ENCODE results near the gene SLC17A9.

The SLC17A9 gene

GRCh38 chr20:62971950-62972844, 19.7 kb downstream of the SLC17A9 start:
- H3K27me3 ChIP-seq (ENCODE audit: control insufficient read depth, insufficient read depth, low read length): peaks cover 59% of the 10 kb centered on the region
- H3K4me3 ChIP-seq (ENCODE audit: low read depth, low read length): peak overlapping the region; percentile 36
- no peak overlapping the region for H3K27ac ChIP-seq (ENCODE audit: low read depth, low read length)
- no peak overlapping the region for H3K9ac ChIP-seq (ENCODE audit: low read length)
- H3K36me3 ChIP-seq (ENCODE audit: control insufficient read depth, insufficient read depth, low read length): no peaks in the 10 kb centered on the region
- no peaks in the 10 kb centered on the region for H3K9me3 ChIP-seq (ENCODE audit: control insufficient read depth, insufficient read depth, low read depth, low read length)
- H3K4me1 ChIP-seq (ENCODE audit: control insufficient read depth, insufficient read depth, low read length): peaks cover 33% of the 10 kb centered on the region

DNA sequence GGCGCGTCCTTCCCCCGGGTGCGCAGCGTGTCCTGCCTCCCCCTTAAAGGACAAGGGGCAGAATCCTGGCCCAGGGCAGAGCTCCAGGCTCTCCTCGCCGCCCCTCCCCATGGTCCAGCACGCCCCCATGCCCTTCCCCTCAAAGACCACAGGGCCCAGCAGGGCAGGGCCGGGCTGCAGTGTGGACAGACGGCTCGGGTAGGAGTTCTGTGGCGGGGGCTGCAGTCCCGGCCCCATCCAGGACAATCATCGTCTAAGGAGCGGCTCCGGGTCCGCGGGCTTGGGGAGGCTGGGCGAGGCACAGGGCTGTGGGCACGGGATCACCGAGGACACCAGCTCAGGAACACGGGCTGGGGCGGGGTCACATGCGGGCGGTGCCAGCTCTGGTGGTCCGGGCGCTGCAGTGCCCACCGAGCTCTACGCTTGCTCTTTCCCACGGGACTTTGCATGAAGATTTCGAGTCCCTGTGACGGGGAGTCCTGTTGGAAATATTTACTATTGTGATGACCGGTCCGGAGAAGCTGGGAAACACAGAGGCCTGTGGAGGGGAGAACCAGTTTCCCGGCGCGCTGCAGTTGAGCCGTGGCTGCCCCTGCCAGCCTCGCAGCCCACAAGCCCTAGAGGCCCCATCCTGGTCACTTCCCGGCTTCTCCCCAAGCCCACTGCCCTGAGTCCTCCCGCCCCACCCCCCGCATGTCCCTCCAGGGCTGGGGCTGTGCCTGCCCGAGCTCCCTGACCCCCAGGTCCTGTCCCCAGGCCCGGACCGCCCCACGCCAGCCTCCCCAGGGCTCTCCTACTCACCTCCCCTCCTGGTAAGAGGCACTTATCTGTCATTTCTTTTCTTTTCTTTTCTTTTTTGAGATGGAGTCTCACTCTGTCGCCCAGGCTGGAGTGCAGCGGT, 20.6 kb downstream of the SLC17A9 start:
- H3K36me3 ChIP-seq (ENCODE audit: control insufficient read depth, insufficient read depth, low read length): no peaks in the 10 kb centered on the region
- no peak overlapping the region for H3K9ac ChIP-seq (ENCODE audit: low read length)
- H3K9me3 ChIP-seq (ENCODE audit: control insufficient read depth, insufficient read depth, low read depth, low read length): no peaks in the 10 kb centered on the region
- H3K27me3 ChIP-seq (ENCODE audit: control insufficient read depth, insufficient read depth, low read length): peaks cover 60% of the 10 kb centered on the region
- peaks cover 33% of the 10 kb centered on the region for H3K4me1 ChIP-seq (ENCODE audit: control insufficient read depth, insufficient read depth, low read length)
- no peak overlapping the region for H3K27ac ChIP-seq (ENCODE audit: low read depth, low read length)
- peak overlapping the region; percentile 36 for H3K4me3 ChIP-seq (ENCODE audit: low read depth, low read length)

- H3K9me3 ChIP-seq (ENCODE audit: control insufficient read depth, insufficient read depth, low read depth, low read length): no peaks in the 10 kb centered on the region
- no peak overlapping the region for H3K4me3 ChIP-seq (ENCODE audit: low read depth, low read length)
- H3K36me3 ChIP-seq (ENCODE audit: control insufficient read depth, insufficient read depth, low read length): no peaks in the 10 kb centered on the region
- H3K27me3 ChIP-seq (ENCODE audit: control insufficient read depth, insufficient read depth, low read length): peaks cover 75% of the 10 kb centered on the region
- H3K9ac ChIP-seq (ENCODE audit: low read length): no peak overlapping the region
- no peak overlapping the region for H3K27ac ChIP-seq (ENCODE audit: low read depth, low read length)
- H3K4me1 ChIP-seq (ENCODE audit: control insufficient read depth, insufficient read depth, low read length): peaks cover 43% of the 10 kb centered on the region
Observed at GRCh38 chr20:62975251-62975760, 22.8 kb downstream of the SLC17A9 start.

DNA sequence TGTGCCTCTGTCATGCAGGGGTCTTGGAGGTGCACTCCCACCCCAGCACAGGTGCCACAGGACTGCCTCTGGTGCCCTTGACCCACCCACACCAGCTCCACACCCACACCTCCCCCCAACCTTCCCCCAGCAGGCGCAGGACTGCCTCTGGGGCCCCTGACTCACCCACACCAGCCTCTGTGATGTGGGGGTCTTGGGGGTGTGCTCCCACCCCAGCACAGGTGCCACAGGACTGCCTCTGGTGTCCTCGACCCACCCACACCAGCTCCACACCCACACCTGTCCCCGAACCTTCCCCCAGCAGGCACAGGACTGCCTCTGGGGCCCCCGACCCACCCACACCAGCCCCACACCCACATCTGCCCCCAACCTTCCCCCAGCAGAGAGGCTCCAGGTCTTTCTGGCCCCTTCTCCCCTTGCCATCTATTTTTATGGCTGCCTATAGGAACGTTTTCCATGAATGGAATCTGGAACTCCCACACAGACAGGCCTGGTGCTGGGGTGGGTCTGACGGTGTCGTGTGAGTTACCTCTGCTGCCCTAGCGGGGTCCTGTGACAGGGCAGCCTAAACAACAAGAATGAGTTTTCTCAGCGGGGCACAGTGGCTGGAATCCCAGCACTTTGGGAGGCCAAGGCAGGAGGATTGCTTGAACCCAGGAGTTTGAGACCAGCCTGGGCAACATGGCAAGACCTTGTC, 23.5 kb downstream of the SLC17A9 start:
- Histone ChIP-seq H3K27me3 (ENCODE audit: control insufficient read depth, insufficient read depth, low read length) (peaks cover 77% of the 10 kb centered on the region), H3K4me1 (ENCODE audit: control insufficient read depth, insufficient read depth, low read length) (peaks cover 43% of the 10 kb centered on the region), H3K9ac (ENCODE audit: low read length) (no peak overlapping the region)

GRCh38 chr20:62976886-62977285, 24.4 kb downstream of the SLC17A9 start:
- Histone ChIP-seq H3K36me3 (ENCODE audit: control insufficient read depth, insufficient read depth, low read length) (no peaks in the 10 kb centered on the region), H3K9me3 (ENCODE audit: control insufficient read depth, insufficient read depth, low read depth, low read length) (no peaks in the 10 kb centered on the region), H3K27me3 (ENCODE audit: control insufficient read depth, insufficient read depth, low read length) (peaks cover 73% of the 10 kb centered on the region), H3K4me3 (ENCODE audit: low read depth, low read length) (no peak overlapping the region), H3K27ac (ENCODE audit: low read depth, low read length) (no peak overlapping the region), H3K4me1 (ENCODE audit: control insufficient read depth, insufficient read depth, low read length) (peaks cover 44% of the 10 kb centered on the region), H3K9ac (ENCODE audit: low read length) (no peak overlapping the region)

More for the DNA sequence above, 23.5 kb downstream of the SLC17A9 start:
- Histone ChIP-seq H3K4me3 (ENCODE audit: low read depth, low read length) (no peak overlapping the region), H3K27ac (ENCODE audit: low read depth, low read length) (no peak overlapping the region), H3K36me3 (ENCODE audit: control insufficient read depth, insufficient read depth, low read length) (no peaks in the 10 kb centered on the region), H3K9me3 (ENCODE audit: control insufficient read depth, insufficient read depth, low read depth, low read length) (no peaks in the 10 kb centered on the region)

DNA sequence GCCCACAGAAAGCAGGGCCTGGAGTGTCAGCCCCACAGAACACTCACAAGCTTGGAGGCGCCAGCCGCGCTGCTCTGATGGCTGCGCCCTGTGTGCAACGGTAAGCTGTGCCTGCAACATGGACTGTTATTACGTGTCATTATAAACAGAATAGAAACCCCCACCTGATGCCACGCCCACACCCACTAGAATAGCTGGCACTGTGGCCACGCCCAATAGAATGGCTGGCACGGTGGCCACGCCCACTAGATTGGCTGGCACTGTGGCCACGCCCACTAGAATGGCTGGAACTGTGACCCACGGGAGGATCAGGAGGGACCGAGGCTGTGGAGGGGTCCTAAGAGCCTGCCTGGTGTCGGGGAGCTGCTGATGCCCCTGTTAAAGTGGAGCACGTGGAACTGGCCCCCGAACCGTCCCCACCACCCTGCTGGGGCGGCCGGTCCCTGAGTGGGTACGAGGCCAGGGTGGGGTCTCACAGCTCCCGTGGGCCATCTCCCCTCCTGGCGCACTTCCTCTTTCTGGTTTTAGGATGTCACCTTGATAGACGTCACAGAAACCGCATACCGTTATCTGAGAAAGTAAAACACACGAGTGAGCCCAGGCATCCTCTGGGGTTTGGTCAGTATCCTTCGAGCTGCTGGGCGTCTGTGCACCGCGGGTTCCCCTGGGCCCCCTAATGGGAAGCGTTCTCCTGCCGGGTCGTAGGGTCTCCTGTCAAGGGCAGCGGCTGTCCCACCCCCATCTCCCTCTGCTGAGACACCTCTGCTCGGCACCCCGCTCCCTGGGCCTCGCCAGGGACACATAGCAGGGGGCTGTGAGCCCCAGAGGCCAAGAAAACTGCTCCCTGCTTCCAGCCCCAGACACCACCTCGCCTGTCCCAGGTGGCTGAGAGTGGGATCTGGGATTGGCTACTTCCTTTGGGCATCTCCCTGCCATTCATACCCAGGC, 25.4 kb downstream of the SLC17A9 start:
- no peak overlapping the region for H3K9ac ChIP-seq (ENCODE audit: low read length)
- peaks cover 64% of the 10 kb centered on the region for H3K27me3 ChIP-seq (ENCODE audit: control insufficient read depth, insufficient read depth, low read length)
- no peak overlapping the region for H3K4me3 ChIP-seq (ENCODE audit: low read depth, low read length)

GRCh38 chr20:62978561-62978943, 26.0 kb downstream of the SLC17A9 start:
- Histone ChIP-seq H3K36me3 (ENCODE audit: control insufficient read depth, insufficient read depth, low read length) (no peaks in the 10 kb centered on the region), H3K27me3 (ENCODE audit: control insufficient read depth, insufficient read depth, low read length) (peaks cover 57% of the 10 kb centered on the region), H3K9ac (ENCODE audit: low read length) (no peak overlapping the region), H3K4me1 (ENCODE audit: control insufficient read depth, insufficient read depth, low read length) (peaks cover 41% of the 10 kb centered on the region), H3K9me3 (ENCODE audit: control insufficient read depth, insufficient read depth, low read depth, low read length) (no peaks in the 10 kb centered on the region), H3K4me3 (ENCODE audit: low read depth, low read length) (no peak overlapping the region), H3K27ac (ENCODE audit: low read depth, low read length) (no peak overlapping the region)

More for the DNA sequence above, 25.4 kb downstream of the SLC17A9 start:
- H3K4me1 ChIP-seq (ENCODE audit: control insufficient read depth, insufficient read depth, low read length): peaks cover 45% of the 10 kb centered on the region
- H3K9me3 ChIP-seq (ENCODE audit: control insufficient read depth, insufficient read depth, low read depth, low read length): no peaks in the 10 kb centered on the region
- H3K36me3 ChIP-seq (ENCODE audit: control insufficient read depth, insufficient read depth, low read length): no peaks in the 10 kb centered on the region
- H3K27ac ChIP-seq (ENCODE audit: low read depth, low read length): no peak overlapping the region

- no peak overlapping the region for H3K27ac ChIP-seq (ENCODE audit: low read depth, low read length)
- no peaks in the 10 kb centered on the region for H3K9me3 ChIP-seq (ENCODE audit: control insufficient read depth, insufficient read depth, low read depth, low read length)
- H3K4me1 ChIP-seq (ENCODE audit: control insufficient read depth, insufficient read depth, low read length): peaks cover 41% of the 10 kb centered on the region
- H3K4me3 ChIP-seq (ENCODE audit: low read depth, low read length): no peak overlapping the region
- H3K36me3 ChIP-seq (ENCODE audit: control insufficient read depth, insufficient read depth, low read length): no peaks in the 10 kb centered on the region
- H3K27me3 ChIP-seq (ENCODE audit: control insufficient read depth, insufficient read depth, low read length): peaks cover 50% of the 10 kb centered on the region
- H3K9ac ChIP-seq (ENCODE audit: low read length): no peak overlapping the region
Observed at GRCh38 chr20:62979310-62979709, 26.8 kb downstream of the SLC17A9 start.

DNA sequence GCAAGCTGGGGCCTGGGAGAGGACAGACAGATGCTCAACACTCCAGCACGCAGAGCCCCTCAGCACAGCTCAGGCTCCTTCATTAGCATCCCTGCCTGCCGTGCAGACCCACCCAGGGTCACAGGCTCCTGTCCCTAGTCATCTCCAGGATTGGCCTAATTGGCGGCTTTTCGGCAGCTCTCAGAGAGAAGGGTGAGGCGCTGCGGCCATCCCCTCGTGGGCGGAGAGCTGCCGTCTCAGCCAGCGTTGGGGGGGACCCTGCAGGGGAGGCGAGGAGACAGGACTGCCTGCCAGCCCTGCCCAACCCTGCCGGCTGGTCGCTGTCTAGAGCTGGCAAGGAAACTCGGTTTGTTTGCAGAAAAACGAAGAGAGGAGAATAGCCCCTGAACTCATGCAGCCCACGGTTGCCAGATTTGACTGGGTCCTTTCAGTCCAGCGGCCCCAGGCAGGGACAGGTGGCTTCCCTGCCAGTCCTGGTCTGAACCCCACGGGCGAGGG, 27.4 kb downstream of the SLC17A9 start:
- no peak overlapping the region for H3K27ac ChIP-seq (ENCODE audit: low read depth, low read length)
- no peaks in the 10 kb centered on the region for H3K36me3 ChIP-seq (ENCODE audit: control insufficient read depth, insufficient read depth, low read length)
- no peak overlapping the region for H3K9ac ChIP-seq (ENCODE audit: low read length)
- no peaks in the 10 kb centered on the region for H3K9me3 ChIP-seq (ENCODE audit: control insufficient read depth, insufficient read depth, low read depth, low read length)
- peaks cover 37% of the 10 kb centered on the region for H3K4me1 ChIP-seq (ENCODE audit: control insufficient read depth, insufficient read depth, low read length)
- peaks cover 44% of the 10 kb centered on the region for H3K27me3 ChIP-seq (ENCODE audit: control insufficient read depth, insufficient read depth, low read length)
- no peak overlapping the region for H3K4me3 ChIP-seq (ENCODE audit: low read depth, low read length)
